ENCODE data around the gene ARHGEF12. TPM values are rescaled to one million over a fixed set of nuclear protein-coding genes. Genes with fewer than 3 reads are reported as not detected.

ARHGEF12 gene
- total RNA-seq, 1 experiment from 2014 or later = 132 TPM

GRCh38 chr11:120521176-120521575, 185.0 kb downstream of the ARHGEF12 start:
- H3K4me1 ChIP-seq (ENCODE audit: insufficient read depth, low read length, poor library complexity, severe bottlenecking) = no peaks in the 10 kb centered on the region
- BruUV-seq (replicated peaks) = no TSS peak
- no peaks in the 10 kb centered on the region for H3K36me3 ChIP-seq (ENCODE audit: insufficient read depth, low read length, poor library complexity, severe bottlenecking)
- TF ChIP-seq CTCF (conservative IDR thresholded peaks at IDR 0.05; ENCODE audit: low read depth, low read length) (no peak), EZH2 (IDR thresholded peaks at IDR 0.05; ENCODE audit: borderline replicate concordance, low read depth, low read length, poor library complexity, severe bottlenecking) (no peak)
- CTCF ChIA-PET = no interaction called here
- no peak overlapping the region for H3K27ac ChIP-seq (ENCODE audit: low read depth, low read length, poor library complexity, severe bottlenecking)
- intact Hi-C loops (cut with micrococcal nuclease; ENCODE audit: unreplicated experiment) = no loop called here
- no peak overlapping the region for H3K4me3 ChIP-seq (ENCODE audit: low read depth, low read length, poor library complexity, severe bottlenecking)
- H3K27me3 ChIP-seq (replicated peaks; ENCODE audit: insufficient read depth, low read depth, low read length, poor library complexity) = no peaks in the 10 kb centered on the region
- no peaks in the 10 kb centered on the region for H3K9me3 ChIP-seq (ENCODE audit: low read depth, low read length, poor library complexity, severe bottlenecking)
- no peak for DNase-seq (ENCODE audit: low spot score)
- POLR2A ChIA-PET (ENCODE audit: low non-redundant PET) = no interaction called here

GRCh38 chr11:120522021-120522420, 185.8 kb downstream of the ARHGEF12 start:
- H3K36me3 ChIP-seq (ENCODE audit: insufficient read depth, low read length, poor library complexity, severe bottlenecking) = no peaks in the 10 kb centered on the region
- ChIA-PET CTCF (no interaction called here), POLR2A (ENCODE audit: low non-redundant PET) (no interaction called here)
- H3K4me3 ChIP-seq (ENCODE audit: low read depth, low read length, poor library complexity, severe bottlenecking) = no peak overlapping the region
- no peak overlapping the region for H3K27ac ChIP-seq (ENCODE audit: low read depth, low read length, poor library complexity, severe bottlenecking)
- TF ChIP-seq EZH2 (IDR thresholded peaks at IDR 0.05; ENCODE audit: borderline replicate concordance, low read depth, low read length, poor library complexity, severe bottlenecking) = no peak
- TF ChIP-seq CTCF (conservative IDR thresholded peaks at IDR 0.05; ENCODE audit: low read depth, low read length) = no peak
- H3K4me1 ChIP-seq (ENCODE audit: insufficient read depth, low read length, poor library complexity, severe bottlenecking) = no peaks in the 10 kb centered on the region
- H3K27me3 ChIP-seq (replicated peaks; ENCODE audit: insufficient read depth, low read depth, low read length, poor library complexity) = no peaks in the 10 kb centered on the region
- no peak for DNase-seq (ENCODE audit: low spot score)
- intact Hi-C loops (cut with micrococcal nuclease; ENCODE audit: unreplicated experiment) = no loop called here
- no peaks in the 10 kb centered on the region for H3K9me3 ChIP-seq (ENCODE audit: low read depth, low read length, poor library complexity, severe bottlenecking)
- BruUV-seq (replicated peaks) = no TSS peak

- H3K36me3 ChIP-seq (ENCODE audit: insufficient read depth, low read length, poor library complexity, severe bottlenecking) = no peaks in the 10 kb centered on the region
- no TSS peak for BruUV-seq (replicated peaks)
- no peaks in the 10 kb centered on the region for H3K4me1 ChIP-seq (ENCODE audit: insufficient read depth, low read length, poor library complexity, severe bottlenecking)
- ChIA-PET POLR2A (ENCODE audit: low non-redundant PET) (no interaction called here), CTCF (no interaction called here)
- no peak for DNase-seq (ENCODE audit: low spot score)
- intact Hi-C loops (cut with micrococcal nuclease; ENCODE audit: unreplicated experiment) = no loop called here
- no peak overlapping the region for H3K4me3 ChIP-seq (ENCODE audit: low read depth, low read length, poor library complexity, severe bottlenecking)
- no peak for TF ChIP-seq EZH2 (IDR thresholded peaks at IDR 0.05; ENCODE audit: borderline replicate concordance, low read depth, low read length, poor library complexity, severe bottlenecking)
- no peak for TF ChIP-seq CTCF (conservative IDR thresholded peaks at IDR 0.05; ENCODE audit: low read depth, low read length)
- H3K9me3 ChIP-seq (ENCODE audit: low read depth, low read length, poor library complexity, severe bottlenecking) = no peaks in the 10 kb centered on the region
- H3K27ac ChIP-seq (ENCODE audit: low read depth, low read length, poor library complexity, severe bottlenecking) = no peak overlapping the region
- no peaks in the 10 kb centered on the region for H3K27me3 ChIP-seq (replicated peaks; ENCODE audit: insufficient read depth, low read depth, low read length, poor library complexity)
Observed at GRCh38 chr11:120522736-120523135, 186.5 kb downstream of the ARHGEF12 start.
